LNCAP (cell line): ENCODE results near the gene SLC5A12.

Source experiments
- CTCF ChIP-seq: fragments of 450-650 bp; IDR thresholded peaks from 2 replicates; pipeline ENCODE4 v1.5.1; 2017; ENCODE audit warnings: mild to moderate bottlenecking

SLC5A12 gene

DNA sequence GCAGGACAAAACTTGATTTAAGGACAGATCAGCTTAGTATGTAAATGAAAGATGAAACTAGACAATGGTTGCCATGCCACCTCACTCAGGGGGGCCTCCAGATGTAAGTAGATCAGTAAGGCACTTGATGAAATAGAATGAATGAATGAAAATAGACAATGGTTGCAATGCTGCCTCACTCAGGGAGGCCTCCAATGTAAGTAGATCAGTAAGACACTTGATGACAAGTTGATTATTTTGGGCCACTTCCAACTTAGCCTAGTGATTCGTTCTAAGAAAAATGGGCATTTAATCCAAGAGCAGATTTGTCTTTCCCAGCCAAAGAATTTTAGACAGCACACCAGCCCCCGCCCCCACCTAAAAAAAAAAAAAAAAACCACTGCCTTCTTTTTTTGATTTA is 19.2 kb upstream of the SLC5A12 start:
- no peak for TF ChIP-seq CTCF

DNA sequence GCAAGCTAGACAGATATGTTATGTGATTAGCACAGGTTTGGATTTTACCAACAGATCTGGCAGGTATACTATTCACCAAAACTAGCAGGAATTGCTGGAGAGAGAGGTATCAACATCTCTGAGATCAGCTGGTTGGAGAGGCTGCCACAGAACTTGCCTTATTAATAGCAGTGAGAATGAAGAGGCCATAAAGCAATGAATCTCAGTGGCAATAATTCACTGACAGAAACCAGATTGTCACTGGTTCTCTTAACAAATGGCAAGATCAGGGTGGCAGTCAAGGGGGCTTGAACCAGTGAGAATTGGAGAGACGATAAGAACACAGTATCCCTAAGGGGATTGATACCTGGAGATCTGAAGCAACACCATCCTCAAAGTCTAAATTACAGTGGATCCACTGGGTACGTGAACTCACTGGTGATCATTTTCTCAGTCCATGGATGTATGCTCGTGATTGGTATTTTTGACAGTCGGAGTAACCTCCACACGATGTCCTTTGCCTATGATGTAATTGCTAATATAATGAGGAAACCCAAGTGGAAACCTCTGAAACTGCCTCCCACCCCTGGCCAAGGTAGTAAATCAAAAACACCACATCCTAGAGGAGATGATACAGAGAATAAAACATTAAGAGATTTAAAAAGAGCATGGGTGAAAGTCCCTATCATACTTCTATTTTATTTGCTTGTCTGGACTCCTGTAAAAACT is 17.7 kb upstream of the SLC5A12 start:
- TF ChIP-seq CTCF = no peak

DNA sequence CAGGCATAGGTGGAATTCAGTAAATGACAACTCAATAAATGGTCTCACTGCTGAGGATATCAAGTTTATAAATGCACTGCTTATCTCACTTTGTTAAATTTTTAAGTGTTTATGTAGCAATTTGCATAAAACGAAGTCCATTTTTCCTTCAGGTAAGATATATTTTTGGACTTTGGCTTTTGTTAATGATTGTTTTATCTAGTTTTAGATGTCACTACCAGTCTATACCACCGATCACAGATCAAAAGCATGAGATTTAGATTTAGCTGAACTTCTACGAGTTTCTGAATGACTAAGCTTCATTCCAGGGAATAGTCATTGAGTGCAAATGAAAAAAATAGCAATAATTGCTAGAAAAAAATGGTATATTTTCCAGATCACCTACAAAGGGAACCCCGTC is 12.8 kb upstream of the SLC5A12 start:
- TF ChIP-seq CTCF = no peak

- no peak for TF ChIP-seq CTCF
These were observed 9.2 kb upstream of the SLC5A12 start for GRCh38 chr11:26731084-26731456.

DNA sequence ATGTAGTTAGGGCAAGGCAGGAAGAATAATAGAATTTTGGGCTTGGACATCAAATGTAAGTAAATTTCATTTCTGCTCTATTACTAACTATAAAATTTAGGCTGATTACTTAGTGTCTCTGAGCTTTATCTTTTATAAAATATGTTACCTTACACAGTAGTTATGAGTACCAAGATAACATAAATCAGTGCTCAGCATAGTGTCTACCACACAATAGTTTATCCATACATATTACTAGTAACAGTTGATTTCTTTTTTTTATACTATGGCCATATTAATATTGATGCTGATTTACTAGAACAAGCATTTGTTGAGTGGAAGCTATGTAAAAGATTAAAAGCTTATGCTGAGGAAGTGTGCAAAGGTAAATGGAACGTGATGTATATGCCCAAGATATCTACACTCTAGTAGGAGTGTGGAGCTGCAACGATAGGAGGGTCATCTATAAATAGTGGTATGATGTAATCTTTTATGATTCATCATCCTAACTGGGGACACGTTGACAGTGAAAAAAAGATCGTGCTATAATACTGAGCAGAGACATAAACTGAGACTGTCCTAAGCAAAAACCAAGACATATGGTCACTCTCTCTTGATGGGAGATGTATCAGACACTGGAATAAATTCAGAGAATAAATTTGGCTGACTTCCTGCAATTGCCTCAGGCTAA is 8.7 kb upstream of the SLC5A12 start:
- no peak for TF ChIP-seq CTCF

DNA sequence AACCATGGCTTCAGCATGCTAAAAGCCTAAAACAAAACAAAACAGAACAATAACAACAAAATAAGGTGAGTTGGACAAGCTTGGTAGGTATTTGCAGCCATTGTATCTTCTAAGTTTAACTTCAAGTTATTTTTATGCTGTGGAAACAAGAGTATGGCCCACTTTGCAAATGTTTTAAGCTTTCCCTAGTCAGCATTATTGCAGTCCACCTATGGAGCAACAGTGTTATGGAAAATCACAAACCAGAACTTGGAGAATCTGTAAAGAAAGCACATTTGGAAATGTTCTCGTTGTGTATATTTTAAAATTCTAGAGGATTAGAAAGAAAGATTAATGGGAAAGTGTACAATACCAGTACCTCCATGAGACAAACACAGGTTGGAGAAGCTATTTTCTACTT is 7.4 kb upstream of the SLC5A12 start:
- no peak for TF ChIP-seq CTCF

DNA sequence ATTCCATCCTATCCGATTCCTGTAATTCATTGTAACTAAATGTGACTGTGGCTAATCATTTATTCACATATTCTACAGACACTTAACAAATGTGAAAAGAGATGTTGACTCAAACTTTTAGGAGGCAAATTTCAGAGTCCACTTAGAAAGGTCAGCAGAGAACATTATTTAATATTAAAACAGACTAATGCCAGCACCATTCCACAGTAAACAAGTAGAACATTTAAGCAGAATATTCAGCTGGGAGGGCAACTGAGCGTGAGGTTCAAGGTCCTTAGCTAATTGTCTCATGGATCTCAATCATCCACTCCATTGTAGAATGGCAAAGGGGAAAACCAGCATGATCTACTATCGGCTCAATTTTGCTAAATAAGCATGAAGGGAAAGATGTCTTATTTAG is 5.1 kb upstream of the SLC5A12 start:
- no peak for TF ChIP-seq CTCF

GRCh38 chr11:26719998-26720397 is 1.9 kb downstream of the SLC5A12 start:
- TF ChIP-seq CTCF = no peak
